ENCODE measurements around the gene PDGFD. TPM values are rescaled to one million over a fixed set of nuclear protein-coding genes. Genes with fewer than 3 reads are reported as not detected.

Gene PDGFD
- total RNA-seq, 1 experiment from 2014 or later = 2.6 TPM

- Mint-ChIP-seq H3K4me3 (no peak overlapping the region), H3K4me1 (peaks cover 32% of the 10 kb centered on the region), H3K36me3 (peaks cover 13% of the 10 kb centered on the region), H3K9me3 (peaks cover 18% of the 10 kb centered on the region), H3K27me3 (ENCODE audit: low read depth) (no peaks in the 10 kb centered on the region), H3K27ac (no peak overlapping the region; the same call in 1 of the 2 replicates)
- ChIA-PET CTCF (no interaction called here), POLR2A (no interaction called here)
- TF ChIP-seq EMX1 (CRISPR knock-in tag; IDR thresholded peaks at IDR 0.05) (no peak), ZNF219 (CRISPR knock-in tag; IDR thresholded peaks at IDR 0.05; ENCODE audit: borderline replicate concordance) (no peak), HMGA2 (CRISPR knock-in tag; IDR thresholded peaks at IDR 0.05) (no peak), NR3C1 (CRISPR knock-in tag; conservative IDR thresholded peaks at IDR 0.05; ENCODE audit: low read depth) (no peak), FOXP4 (CRISPR knock-in tag; IDR thresholded peaks at IDR 0.05) (no peak)
- TF ChIP-seq, protein P1, sequence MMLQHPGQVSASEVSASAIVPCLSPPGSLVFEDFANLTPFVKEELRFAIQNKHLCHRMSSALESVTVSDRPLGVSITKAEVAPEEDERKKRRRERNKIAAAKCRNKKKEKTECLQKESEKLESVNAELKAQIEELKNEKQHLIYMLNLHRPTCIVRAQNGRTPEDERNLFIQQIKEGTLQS (CRISPR knock-in tag; conservative IDR thresholded peaks at IDR 0.05) = no peak
- DNase-seq (ENCODE audit: low spot score) (no peak), ATAC-seq (no peak)
Observed at GRCh38 chr11:104122011-104122635, 41.8 kb downstream of the PDGFD start.

GRCh38 chr11:104120493-104121137 lies 43.3 kb downstream of the PDGFD start:
- TF ChIP-seq TEAD1 (CRISPR knock-in tag; IDR thresholded peaks at IDR 0.05) = no peak
- TF ChIP-seq ZBTB43 (CRISPR knock-in tag; IDR thresholded peaks at IDR 0.05) = no peak
- TF ChIP-seq CREB1 (CRISPR knock-in tag; IDR thresholded peaks at IDR 0.05) = no peak
- TF ChIP-seq GTF2I (CRISPR knock-in tag; conservative IDR thresholded peaks at IDR 0.05) = no peak
- TF ChIP-seq CREM (CRISPR knock-in tag; IDR thresholded peaks at IDR 0.05) = no peak
- TF ChIP-seq CDX4 (CRISPR knock-in tag; IDR thresholded peaks at IDR 0.05; ENCODE audit: borderline replicate concordance) = no peak
- no peak for TF ChIP-seq ZNF121 (CRISPR knock-in tag; IDR thresholded peaks at IDR 0.05)
- TF ChIP-seq E2F4 (CRISPR knock-in tag; IDR thresholded peaks at IDR 0.05; ENCODE audit: borderline replicate concordance, low read depth) = no peak
- no peak overlapping the region for H3K4me3 Mint-ChIP-seq
- peak overlapping the region; percentile 20 for H3K27ac Mint-ChIP-seq
- peaks cover 32% of the 10 kb centered on the region for H3K4me1 Mint-ChIP-seq
- H3K27me3 Mint-ChIP-seq (ENCODE audit: low read depth) = no peaks in the 10 kb centered on the region
- H3K36me3 Mint-ChIP-seq = peaks cover 18% of the 10 kb centered on the region
- POLR2A ChIA-PET = no interaction called here
- peaks cover 33% of the 10 kb centered on the region for H3K9me3 Mint-ChIP-seq
- ATAC-seq (no peak; the same call in 1 of the 2 replicates), DNase-seq (ENCODE audit: low spot score) (no peak)
- CTCF ChIA-PET = no interaction called here

GRCh38 chr11:104118105-104118744 lies 45.7 kb downstream of the PDGFD start:
- peaks cover 26% of the 10 kb centered on the region for H3K4me1 Mint-ChIP-seq
- H3K4me3 Mint-ChIP-seq = no peak overlapping the region
- no peak overlapping the region for H3K27ac Mint-ChIP-seq
- DNase-seq (ENCODE audit: low spot score) (no peak), ATAC-seq (no peak)
- CTCF ChIA-PET = no interaction called here
- H3K9me3 Mint-ChIP-seq = peaks cover 45% of the 10 kb centered on the region
- TF ChIP-seq, protein P1 (CRISPR knock-in tag; conservative IDR thresholded peaks at IDR 0.05) = no peak
- TF ChIP-seq TP53 (CRISPR knock-in tag; IDR thresholded peaks at IDR 0.05) (no peak), ZNF263 (CRISPR knock-in tag; IDR thresholded peaks at IDR 0.05; ENCODE audit: low read depth) (no peak), NFE2L1 (CRISPR knock-in tag; IDR thresholded peaks at IDR 0.05) (no peak), ZNF121 (CRISPR knock-in tag; IDR thresholded peaks at IDR 0.05) (no peak), HMGA2 (CRISPR knock-in tag; IDR thresholded peaks at IDR 0.05) (peak; percentile 59; the same call in 1 of the 2 replicates)
- TF ChIP-seq, protein P2, sequence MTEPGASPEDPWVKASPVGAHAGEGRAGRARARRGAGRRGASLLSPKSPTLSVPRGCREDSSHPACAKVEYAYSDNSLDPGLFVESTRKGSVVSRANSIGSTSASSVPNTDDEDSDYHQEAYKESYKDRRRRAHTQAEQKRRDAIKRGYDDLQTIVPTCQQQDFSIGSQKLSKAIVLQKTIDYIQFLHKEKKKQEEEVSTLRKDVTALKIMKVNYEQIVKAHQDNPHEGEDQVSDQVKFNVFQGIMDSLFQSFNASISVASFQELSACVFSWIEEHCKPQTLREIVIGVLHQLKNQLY (CRISPR knock-in tag; IDR thresholded peaks at IDR 0.05) = no peak
- no peaks in the 10 kb centered on the region for H3K27me3 Mint-ChIP-seq (ENCODE audit: low read depth)
- POLR2A ChIA-PET = no interaction called here
- H3K36me3 Mint-ChIP-seq = peaks cover 18% of the 10 kb centered on the region

Measured in WTC11 (cell line).